Stomach (tissue), 9 donors: ENCODE measurements around the gene C1QTNF12. TPM values are rescaled to one million over a fixed set of nuclear protein-coding genes. Genes with fewer than 3 reads are reported as not detected.

ENCODE experiments used
- DNase-seq, 2 donors: peaks; one replicate each; pipeline versions ENCODE4 v3.0.0 to v3.0.0-alpha.2; 2013 to 2019
- H3K27ac ChIP-seq, 5 donors: fragments of 200-600 bp in 4 of 5; sonication (generic) in 4 of 5; one replicate each; pipeline ENCODE4 v1.5.1; 2013 to 2019; ENCODE audit warnings: mild to moderate bottlenecking in 1 of 5, moderate library complexity in 1 of 5
- H3K27me3 ChIP-seq, 3 donors: fragments of 200-600 bp; sonication (generic); one replicate each; pipeline ENCODE4 v1.5.1; 2017 to 2019; ENCODE audit warnings: mixed run types in 1 of 3
- H3K36me3 ChIP-seq, 4 donors: fragments of 200-600 bp; sonication (generic); 1 replicate in 3 of 4; 2 replicates in 1 of 4; pipeline ENCODE4 v1.5.1; 2016 to 2019
- H3K4me1 ChIP-seq, 4 donors: fragments of 200-600 bp; sonication (generic); one replicate each; pipeline ENCODE4 v1.5.1; 2016 to 2019
- H3K4me3 ChIP-seq, 4 donors: fragments of 200-600 bp; sonication (generic) in 3 of 4; one replicate each; pipeline ENCODE4 v1.5.1; 2016 to 2019; ENCODE audit warnings: mild to moderate bottlenecking in 1 of 4
- H3K9me3 ChIP-seq, 4 donors: fragments of 200-600 bp; sonication (generic); one replicate each; pipeline ENCODE4 v1.5.1; 2016 to 2019
- CTCF ChIP-seq, 7 experiments: fragments of 450-650 bp in 4 of 7; fragments of 200-600 bp in 3 of 7; sonication (generic) in 3 of 7; IDR thresholded peaks; one replicate each; pipeline ENCODE4 v1.5.1; 2016 to 2019; ENCODE audit warnings: antibody characterized with exemption in 7 of 7, control low read depth in 2 of 7, mild to moderate bottlenecking in 1 of 7
- EP300 ChIP-seq: sonication (generic); formaldehyde crosslinking; IDR thresholded peaks from one replicate; pipeline ENCODE4 v1.6.1; 2017; ENCODE audit warnings: antibody characterized with exemption
- POLR2A ChIP-seq, 4 donors: fragments of 450-650 bp; IDR thresholded peaks; one replicate each; pipeline ENCODE4 v1.6.1; 2016; ENCODE audit warnings: antibody characterized with exemption in 4 of 4, control low read depth in 2 of 4, mild to moderate bottlenecking in 1 of 4, moderate library complexity in 1 of 4
- POLR2AphosphoS5 ChIP-seq, 3 donors: sonication (generic); formaldehyde crosslinking; IDR thresholded peaks; one replicate each; pipeline ENCODE4 v1.6.1; 2016; ENCODE audit warnings: antibody characterized with exemption in 3 of 3
- WGBS, 5 donors: extraction: QIAGEN DNeasy Blood & Tissue Kit in 3 of 5; methylation state at CpG; one replicate each; pipeline versions ENCODE4 v1.1.5 to v1.1.7; 2013 to 2018; 5-methylcytosine and 5-hydroxymethylcytosine counted together
- intact Hi-C: fragments of 100-400 bp; cut with DNase I; formaldehyde crosslinking; loops from one replicate; pipeline ENCODE4 v1.15.1; 2023; ENCODE audit warnings: low total_unique reads
- polyA plus RNA-seq, 3 donors: library from polyadenylated mRNA; stranded (reverse); fragments of 200-250 nt; gene quantifications; one replicate each; pipeline ENCODE4 v1.2.3, GENCODE V29; 2013
- total RNA-seq, 5 donors: library from RNA; depleted of rRNA; stranded (reverse); fragments of >200 nt; gene quantifications; one replicate each; pipeline versions ENCODE4 v1.1.0 to v1.2.3, GENCODE V29; 2014 to 2016
- donor health status: healthy with polysubstance abuse.
- donor health status: Bipolar disorder and iron deficiency.
- donor health status: healthy.

C1QTNF12 gene
- total and polyA plus RNA-seq, 8 donors: 1.5 to 21.3 (median 2.9) TPM; not detected in 2

- Histone ChIP-seq H3K4me1 (peaks cover 12 to 26% (median 18%) of the 10 kb centered on the region in 4 donors), H3K27me3 (peaks cover 0 to 37% (median 6%) of the 10 kb centered on the region in 3 donors), H3K9me3 (no peaks in the 10 kb centered on the region), H3K27ac (no peak overlapping the region), H3K4me3 (no peak overlapping the region), H3K36me3 (no peaks in the 10 kb centered on the region)
- 81 to 93% (median 90%) methylated on average over 12 to 22 of the region's 22 CpGs for WGBS, 5 donors
- intact Hi-C loops: no loop called here
- TF ChIP-seq EP300: no peak
- no peak for TF ChIP-seq POLR2A (IDR thresholded peaks at IDR 0.05)
- no peak for TF ChIP-seq POLR2AphosphoS5 (IDR thresholded peaks at IDR 0.05)
- TF ChIP-seq CTCF (IDR thresholded peaks at IDR 0.05): no peak
- no peak for DNase-seq
Measured at GRCh38 chr1:1285102-1285571, 38.6 kb upstream of the C1QTNF12 start.

GRCh38 chr1:1284221-1285101 is 37.9 kb upstream of the C1QTNF12 start:
- Histone ChIP-seq H3K27me3 (peaks cover 0 to 37% (median 6%) of the 10 kb centered on the region in 3 donors), H3K36me3 (no peaks in the 10 kb centered on the region), H3K27ac (no peak overlapping the region), H3K4me1 (peaks cover 12 to 25% (median 17%) of the 10 kb centered on the region in 4 donors), H3K9me3 (no peaks in the 10 kb centered on the region), H3K4me3 (no peak overlapping the region)
- DNase-seq: no peak
- intact Hi-C loops: no loop called here
- TF ChIP-seq EP300 (no peak), POLR2A (IDR thresholded peaks at IDR 0.05) (no peak), CTCF (IDR thresholded peaks at IDR 0.05) (no peak), POLR2AphosphoS5 (IDR thresholded peaks at IDR 0.05) (no peak)
- 80 to 89% (median 87%) methylated on average over 13 to 32 of the region's 32 CpGs for WGBS, 5 donors

- Histone ChIP-seq H3K4me1 (peaks cover 12 to 25% (median 17%) of the 10 kb centered on the region in 4 donors), H3K27ac (no peak overlapping the region), H3K9me3 (no peaks in the 10 kb centered on the region), H3K4me3 (no peak overlapping the region), H3K36me3 (no peaks in the 10 kb centered on the region), H3K27me3 (peaks cover 0 to 37% (median 6%) of the 10 kb centered on the region in 3 donors)
- no peak for DNase-seq
- no peak for TF ChIP-seq EP300
- TF ChIP-seq CTCF (IDR thresholded peaks at IDR 0.05): no peak
- no peak for TF ChIP-seq POLR2A (IDR thresholded peaks at IDR 0.05)
- TF ChIP-seq POLR2AphosphoS5 (IDR thresholded peaks at IDR 0.05): no peak
- 6 to 26% (median 11%) methylated on average over 3 to 8 of the region's 9 CpGs for WGBS, 5 donors
- intact Hi-C loops: no loop called here
Measured at GRCh38 chr1:1283821-1284220, 37.3 kb upstream of the C1QTNF12 start.

- Histone ChIP-seq H3K27me3 (peaks cover 0 to 37% (median 6%) of the 10 kb centered on the region in 3 donors), H3K27ac (no peak overlapping the region), H3K36me3 (no peaks in the 10 kb centered on the region), H3K4me3 (no peak overlapping the region), H3K4me1 (peaks cover 12 to 25% (median 17%) of the 10 kb centered on the region in 4 donors), H3K9me3 (no peaks in the 10 kb centered on the region)
- TF ChIP-seq POLR2AphosphoS5 (IDR thresholded peaks at IDR 0.05): no peak
- TF ChIP-seq CTCF (IDR thresholded peaks at IDR 0.05): no peak
- TF ChIP-seq POLR2A (IDR thresholded peaks at IDR 0.05): no peak
- no peak for TF ChIP-seq EP300
- DNase-seq: no peak
- intact Hi-C loops: no loop called here
- 74 to 84% (median 78%) methylated on average over 9 to 14 of the region's 14 CpGs for WGBS, 5 donors
Measured at GRCh38 chr1:1282998-1283397, 36.5 kb upstream of the C1QTNF12 start.
